Stomach (tissue), 9 donors: ENCODE data around the gene SCGB1A1. TPM values are rescaled to one million over a fixed set of nuclear protein-coding genes. Genes with fewer than 3 reads are reported as not detected.
"Not testable (repeated sequence)": the region's sequence is repeated elsewhere in the genome, so short reads cannot be mapped to it uniquely, and the experiment has no call there.

Experiments used
- DNase-seq, 2 donors: peaks; one replicate each; pipeline versions ENCODE4 v3.0.0 to v3.0.0-alpha.2; 2013 to 2019
- H3K27ac ChIP-seq, 5 donors: fragments of 200-600 bp in 4 of 5; sonication (generic) in 4 of 5; one replicate each; pipeline ENCODE4 v1.5.1; 2013 to 2019; ENCODE audit warnings: mild to moderate bottlenecking in 1 of 5, moderate library complexity in 1 of 5
- H3K27me3 ChIP-seq, 3 donors: fragments of 200-600 bp; sonication (generic); one replicate each; pipeline ENCODE4 v1.5.1; 2017 to 2019; ENCODE audit warnings: mixed run types in 1 of 3
- H3K36me3 ChIP-seq, 4 donors: fragments of 200-600 bp; sonication (generic); 1 replicate in 3 of 4; 2 replicates in 1 of 4; pipeline ENCODE4 v1.5.1; 2016 to 2019
- H3K4me1 ChIP-seq, 4 donors: fragments of 200-600 bp; sonication (generic); one replicate each; pipeline ENCODE4 v1.5.1; 2016 to 2019
- H3K4me3 ChIP-seq, 4 donors: fragments of 200-600 bp; sonication (generic) in 3 of 4; one replicate each; pipeline ENCODE4 v1.5.1; 2016 to 2019; ENCODE audit warnings: mild to moderate bottlenecking in 1 of 4
- H3K9me3 ChIP-seq, 4 donors: fragments of 200-600 bp; sonication (generic); one replicate each; pipeline ENCODE4 v1.5.1; 2016 to 2019
- CTCF ChIP-seq, 7 experiments: fragments of 450-650 bp in 4 of 7; fragments of 200-600 bp in 3 of 7; sonication (generic) in 3 of 7; IDR thresholded peaks; one replicate each; pipeline ENCODE4 v1.5.1; 2016 to 2019; ENCODE audit warnings: antibody characterized with exemption in 7 of 7, control low read depth in 2 of 7, mild to moderate bottlenecking in 1 of 7
- EP300 ChIP-seq: sonication (generic); formaldehyde crosslinking; IDR thresholded peaks from one replicate; pipeline ENCODE4 v1.6.1; 2017; ENCODE audit warnings: antibody characterized with exemption
- POLR2A ChIP-seq, 4 donors: fragments of 450-650 bp; IDR thresholded peaks; one replicate each; pipeline ENCODE4 v1.6.1; 2016; ENCODE audit warnings: antibody characterized with exemption in 4 of 4, control low read depth in 2 of 4, mild to moderate bottlenecking in 1 of 4, moderate library complexity in 1 of 4
- POLR2AphosphoS5 ChIP-seq, 3 donors: sonication (generic); formaldehyde crosslinking; IDR thresholded peaks; one replicate each; pipeline ENCODE4 v1.6.1; 2016; ENCODE audit warnings: antibody characterized with exemption in 3 of 3
- WGBS, 5 donors: extraction: QIAGEN DNeasy Blood & Tissue Kit in 3 of 5; methylation state at CpG; one replicate each; pipeline versions ENCODE4 v1.1.5 to v1.1.7; 2013 to 2018; 5-methylcytosine and 5-hydroxymethylcytosine counted together
- intact Hi-C: fragments of 100-400 bp; cut with DNase I; formaldehyde crosslinking; loops from one replicate; pipeline ENCODE4 v1.15.1; 2023; ENCODE audit warnings: low total_unique reads
- polyA plus RNA-seq, 3 donors: library from polyadenylated mRNA; stranded (reverse); fragments of 200-250 nt; gene quantifications; one replicate each; pipeline ENCODE4 v1.2.3, GENCODE V29; 2013
- total RNA-seq, 5 donors: library from RNA; depleted of rRNA; stranded (reverse); fragments of >200 nt; gene quantifications; one replicate each; pipeline versions ENCODE4 v1.1.0 to v1.2.3, GENCODE V29; 2014 to 2016
- donor health status: healthy with polysubstance abuse.
- donor health status: Bipolar disorder and iron deficiency.
- donor health status: healthy.

Gene SCGB1A1
- total and polyA plus RNA-seq, 8 donors: 2.6 to 53.9 (median 11.2) TPM; not detected in 5

GRCh38 chr11:62378459-62379063 lies 40.3 kb upstream of the SCGB1A1 start:
- H3K4me3 ChIP-seq, intact Hi-C loops, H3K27ac ChIP-seq, H3K36me3 ChIP-seq, H3K9me3 ChIP-seq, H3K27me3 ChIP-seq: not testable (repeated sequence)
- DNase-seq: peak; percentile 35 to 67
- peak in 4 of 7 experiments; percentile 36 to 64 (median 48) for TF ChIP-seq CTCF (IDR thresholded peaks at IDR 0.05)
- WGBS, 5 donors: 1 to 3% (median 3%) methylated on average over 9 of the region's 9 CpGs
- H3K4me1 ChIP-seq: peaks cover 7 to 25% (median 14%) of the 10 kb centered on the region in 4 donors

GRCh38 chr11:62379586-62379985 lies 39.2 kb upstream of the SCGB1A1 start:
- H3K9me3 ChIP-seq, H3K4me3 ChIP-seq, intact Hi-C loops, H3K27ac ChIP-seq, H3K36me3 ChIP-seq, H3K27me3 ChIP-seq: not testable (repeated sequence)
- peaks cover 7 to 25% (median 14%) of the 10 kb centered on the region in 4 donors for H3K4me1 ChIP-seq
- DNase-seq: peak in 1 of 2 donors; percentile 15
- 35 to 62% (median 42%) methylated on average over 2 of the region's 2 CpGs for WGBS, 5 donors

- 2 to 6% (median 4%) methylated on average over 12 of the region's 12 CpGs for WGBS, 5 donors
- H3K4me1 ChIP-seq: peaks cover 7 to 25% (median 14%) of the 10 kb centered on the region in 4 donors
- DNase-seq: peak; percentile 48 to 91
- H3K36me3 ChIP-seq, H3K9me3 ChIP-seq, H3K27ac ChIP-seq, H3K27me3 ChIP-seq, intact Hi-C loops: not testable (repeated sequence)
- TF ChIP-seq CTCF (IDR thresholded peaks at IDR 0.05) (peak in 5 of 7 experiments; percentile 56 to 85 (median 82)), POLR2AphosphoS5 (IDR thresholded peaks at IDR 0.05) (peak in 1 of 3 donors; percentile 47)
- H3K4me3 ChIP-seq: peak overlapping the region in 3 of 4 donors; percentile 4 to 23 (median 13)
Measured at GRCh38 chr11:62380821-62381245, 38.0 kb upstream of the SCGB1A1 start.

GRCh38 chr11:62383822-62384221 lies 35.0 kb upstream of the SCGB1A1 start:
- TF ChIP-seq POLR2A (IDR thresholded peaks at IDR 0.05) (no peak), EP300 (no peak), POLR2AphosphoS5 (IDR thresholded peaks at IDR 0.05) (no peak), CTCF (IDR thresholded peaks at IDR 0.05) (no peak)
- no peaks in the 10 kb centered on the region for H3K9me3 ChIP-seq
- H3K27ac ChIP-seq: no peak overlapping the region
- H3K4me1 ChIP-seq: peaks cover 7 to 20% (median 12%) of the 10 kb centered on the region in 4 donors
- DNase-seq: peak in 1 of 2 donors; percentile 11
- H3K4me3 ChIP-seq: no peak overlapping the region
- no peaks in the 10 kb centered on the region for H3K27me3 ChIP-seq
- WGBS, 5 donors: 62 to 72% (median 66%) methylated on average over 6 of the region's 6 CpGs
- no peaks in the 10 kb centered on the region for H3K36me3 ChIP-seq
- intact Hi-C loops: no loop called here

GRCh38 chr11:62386083-62386482 lies 32.8 kb upstream of the SCGB1A1 start:
- H3K36me3 ChIP-seq, H3K27me3 ChIP-seq, H3K9me3 ChIP-seq, intact Hi-C loops, H3K4me3 ChIP-seq, H3K27ac ChIP-seq: not testable (repeated sequence)
- H3K4me1 ChIP-seq: peaks cover under 1 to 14% (median 6%) of the 10 kb centered on the region in 4 donors
- 53 to 75% (median 60%) methylated on average over 3 of the region's 3 CpGs for WGBS, 5 donors
- DNase-seq: peak in 1 of 2 donors; percentile 10
